CD4-positive, alpha-beta T cell (primary cell): ENCODE measurements around the gene GIPC2. TPM values are rescaled to one million over a fixed set of nuclear protein-coding genes. Genes with fewer than 3 reads are reported as not detected.

Experiments
- ATAC-seq: fragments of 200-7000 bp; cut with Tn5 transposase; one replicate; pipeline ENCODE4 v1.10.0; 2022; ENCODE audit warnings: mild to moderate bottlenecking; ENCODE audit not compliant: poor library complexity
- CTCF ChIA-PET: fragments of 350-600 bp; sonication (Branson Sonifier 250); formaldehyde crosslinking; loops from one replicate; lab custom pipeline; 2021; ENCODE audit warnings: antibody characterized with exemption, inconsistent platforms; lab: Charles Lee
- POLR2A ChIA-PET: fragments of 350-600 bp; sonication (Branson Sonifier 250); formaldehyde crosslinking; loops from one replicate; lab custom pipeline; 2021; ENCODE audit warnings: antibody characterized with exemption, inconsistent platforms; lab: Charles Lee
- DNase-seq, 14 experiments: peaks; one replicate each; pipeline ENCODE4 v3.0.0-alpha.2; 2013 to 2020; ENCODE audit warnings: mixed read lengths in 2 of 14
- H3K27ac ChIP-seq, 2 donors: one replicate each; pipeline versions ENCODE4 v1.5.1 to v1.7.0; 2013; ENCODE audit warnings: low read length in 2 of 2, low read depth in 1 of 2, mild to moderate bottlenecking in 1 of 2
- H3K27me3 ChIP-seq, 2 experiments: 1 replicate in 1 of 2; 2 replicates in 1 of 2; pipeline versions ENCODE4 v1.6.1 to v1.7.0; 2013; ENCODE audit warnings: low read length in 2 of 2, control low read depth in 1 of 2, mild to moderate bottlenecking in 1 of 2, moderate library complexity in 1 of 2; ENCODE audit not compliant: insufficient read depth in 2 of 2, control insufficient read depth in 1 of 2
- H3K36me3 ChIP-seq: one replicate; pipeline ENCODE4 v1.6.1; 2013; ENCODE audit warnings: low read length, control low read depth; ENCODE audit not compliant: insufficient read depth
- H3K4me1 ChIP-seq: one replicate; pipeline ENCODE4 v1.6.1; 2013; ENCODE audit warnings: low read length, control low read depth; ENCODE audit not compliant: insufficient read depth
- H3K4me3 ChIP-seq: one replicate; pipeline ENCODE4 v1.5.1; 2013; ENCODE audit warnings: mild to moderate bottlenecking, low read length, moderate library complexity
- H3K9me3 ChIP-seq, 2 experiments: 1 replicate in 1 of 2; 2 replicates in 1 of 2; pipeline versions ENCODE4 v1.6.1 to v1.7.0; 2013; ENCODE audit warnings: low read length in 2 of 2, mild to moderate bottlenecking in 2 of 2, control low read depth in 1 of 2, moderate library complexity in 1 of 2; ENCODE audit not compliant: control insufficient read depth in 1 of 2, insufficient read depth in 1 of 2
- H3K27ac Mint-ChIP-seq: one replicate; pipeline ENCODE4 v1.8.0; 2020; ENCODE audit warnings: mixed read lengths
- H3K27me3 Mint-ChIP-seq: one replicate; pipeline ENCODE4 v1.8.0; 2021; ENCODE audit warnings: mixed read lengths
- H3K36me3 Mint-ChIP-seq: one replicate; pipeline ENCODE4 v1.8.0; 2021; ENCODE audit warnings: low read depth, mixed read lengths
- H3K4me1 Mint-ChIP-seq: one replicate; pipeline ENCODE4 v1.8.0; 2021; ENCODE audit warnings: low read depth, mixed read lengths
- H3K4me3 Mint-ChIP-seq: one replicate; pipeline ENCODE4 v1.8.0; 2020; ENCODE audit warnings: mild to moderate bottlenecking, mixed read lengths
- H3K9me3 Mint-ChIP-seq: one replicate; pipeline ENCODE4 v1.8.0; 2020; ENCODE audit warnings: mixed read lengths
- intact Hi-C, 2 experiments: fragments of 100-400 bp; cut with DNase I in 1 of 2; cut with micrococcal nuclease in 1 of 2; formaldehyde crosslinking; loops; one replicate each; pipeline versions ENCODE4 v1.15.1 to v1.9.0; 2023 to 2025; cut with DNase I, micrococcal nuclease
- total RNA-seq, 174 experiments: library from RNA in 2 of 174; stranded (reverse) in 2 of 174; gene quantifications; one replicate each; pipeline ENCODE4 v1.2.3 and lab custom pipeline; 2021 to 2026
- TF ChIP-seq, protein P1 (sequence below): fragments of 200-600 bp; IDR thresholded peaks from one replicate; pipeline ENCODE4 v1.8.0; 2022; ENCODE audit warnings: antibody characterized with exemption, mild to moderate bottlenecking

GIPC2 gene
- total RNA-seq, 2 experiments from 2014 or later, result not detected

DNA sequence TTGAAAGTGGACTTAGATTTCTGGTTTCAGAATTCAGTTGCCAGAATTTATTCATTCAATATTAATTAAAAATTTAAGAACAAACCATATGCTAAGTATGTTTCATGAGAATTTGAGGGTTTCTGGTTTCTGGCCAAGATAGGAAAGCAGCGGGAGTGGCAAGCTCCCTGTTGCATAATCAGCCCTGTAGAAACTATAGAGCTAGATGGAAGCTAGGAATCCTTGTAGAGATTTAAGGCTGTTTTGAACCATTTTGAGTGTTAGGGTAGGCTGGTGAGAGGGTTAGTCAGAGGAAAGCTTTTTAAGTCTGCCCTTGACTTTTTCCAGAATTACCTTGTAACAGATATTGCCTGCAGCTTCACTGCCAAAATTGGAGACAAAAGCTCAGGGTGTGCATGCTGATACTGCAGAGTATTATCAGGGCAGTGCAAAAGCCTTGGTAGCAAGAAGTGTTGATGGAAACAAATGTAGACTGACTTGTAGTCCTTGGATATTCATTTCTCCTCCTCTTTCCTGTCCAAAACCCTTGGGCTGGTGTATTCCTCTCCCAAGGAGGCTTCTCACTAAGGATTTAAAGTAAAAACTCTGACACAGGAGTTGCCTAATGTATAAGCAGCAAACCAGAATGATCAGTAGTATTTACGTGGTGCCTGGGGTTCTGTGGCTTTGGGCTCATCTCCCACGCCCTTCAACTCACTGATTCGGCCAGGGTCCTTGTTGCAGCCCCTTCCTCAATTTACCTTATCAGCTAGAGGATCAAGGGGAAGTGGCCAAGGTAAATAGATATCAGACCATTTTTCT is 12.6 kb upstream of the GIPC2 start:
- TF ChIP-seq, protein P1, sequence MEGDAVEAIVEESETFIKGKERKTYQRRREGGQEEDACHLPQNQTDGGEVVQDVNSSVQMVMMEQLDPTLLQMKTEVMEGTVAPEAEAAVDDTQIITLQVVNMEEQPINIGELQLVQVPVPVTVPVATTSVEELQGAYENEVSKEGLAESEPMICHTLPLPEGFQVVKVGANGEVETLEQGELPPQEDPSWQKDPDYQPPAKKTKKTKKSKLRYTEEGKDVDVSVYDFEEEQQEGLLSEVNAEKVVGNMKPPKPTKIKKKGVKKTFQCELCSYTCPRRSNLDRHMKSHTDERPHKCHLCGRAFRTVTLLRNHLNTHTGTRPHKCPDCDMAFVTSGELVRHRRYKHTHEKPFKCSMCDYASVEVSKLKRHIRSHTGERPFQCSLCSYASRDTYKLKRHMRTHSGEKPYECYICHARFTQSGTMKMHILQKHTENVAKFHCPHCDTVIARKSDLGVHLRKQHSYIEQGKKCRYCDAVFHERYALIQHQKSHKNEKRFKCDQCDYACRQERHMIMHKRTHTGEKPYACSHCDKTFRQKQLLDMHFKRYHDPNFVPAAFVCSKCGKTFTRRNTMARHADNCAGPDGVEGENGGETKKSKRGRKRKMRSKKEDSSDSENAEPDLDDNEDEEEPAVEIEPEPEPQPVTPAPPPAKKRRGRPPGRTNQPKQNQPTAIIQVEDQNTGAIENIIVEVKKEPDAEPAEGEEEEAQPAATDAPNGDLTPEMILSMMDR, result no peak
- no peaks in the 10 kb centered on the region for H3K27me3 ChIP-seq
- intact Hi-C loops, result no loop called here
- DNase-seq (no peak), ATAC-seq (no peak)
- no peaks in the 10 kb centered on the region for H3K9me3 ChIP-seq
- ChIA-PET CTCF (interaction anchor here (1.0 kb wide), 1 partner anchor 10 kb away, joined by 3 read pairs; no protein-coding TSS in a partner anchor), POLR2A (no interaction called here)
- H3K4me3 Mint-ChIP-seq, result no peak overlapping the region
- H3K9me3 Mint-ChIP-seq, result no peaks in the 10 kb centered on the region
- peaks cover 28% of the 10 kb centered on the region for H3K27me3 Mint-ChIP-seq
- H3K36me3 ChIP-seq, result no peaks in the 10 kb centered on the region
- H3K27ac ChIP-seq, result no peak overlapping the region
- H3K36me3 Mint-ChIP-seq, result no peaks in the 10 kb centered on the region
- no peaks in the 10 kb centered on the region for H3K4me1 ChIP-seq
- H3K4me3 ChIP-seq, result no peak overlapping the region
- H3K27ac Mint-ChIP-seq, result no peak overlapping the region
- H3K4me1 Mint-ChIP-seq, result no peaks in the 10 kb centered on the region

DNA sequence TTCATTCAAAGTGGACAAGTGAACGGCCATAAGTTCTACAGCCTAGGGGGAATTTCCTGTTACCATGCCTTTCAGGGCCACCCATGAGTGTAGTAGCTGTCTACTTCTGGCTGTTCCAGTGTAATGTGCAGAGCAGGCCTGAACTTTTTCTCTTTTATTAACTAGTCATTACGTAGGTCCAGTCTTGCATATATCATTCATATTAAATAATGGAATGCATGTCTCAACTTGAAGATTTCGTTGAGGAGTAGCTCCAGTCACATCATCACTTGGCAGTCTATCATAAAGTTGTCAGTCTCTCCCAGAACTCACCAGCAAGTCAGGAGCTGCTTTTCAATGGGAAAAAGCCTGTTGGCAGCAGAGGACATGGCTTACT is 12.0 kb upstream of the GIPC2 start:
- H3K27me3 ChIP-seq, result no peaks in the 10 kb centered on the region
- intact Hi-C loops, result no loop called here
- no peak overlapping the region for H3K27ac Mint-ChIP-seq
- no peak overlapping the region for H3K27ac ChIP-seq
- no peak overlapping the region for H3K4me3 ChIP-seq
- DNase-seq, result no peak
- peaks cover 32% of the 10 kb centered on the region for H3K27me3 Mint-ChIP-seq
- H3K4me3 Mint-ChIP-seq, result no peak overlapping the region
- H3K4me1 ChIP-seq, result no peaks in the 10 kb centered on the region
- H3K4me1 Mint-ChIP-seq, result no peaks in the 10 kb centered on the region
- no peaks in the 10 kb centered on the region for H3K36me3 ChIP-seq
- H3K9me3 Mint-ChIP-seq, result no peaks in the 10 kb centered on the region
- POLR2A ChIA-PET, result no interaction called here
- CTCF ChIA-PET, result interaction anchor here (1.0 kb wide), 1 partner anchor 11 kb away, joined by 3 read pairs; no protein-coding TSS in a partner anchor
- H3K9me3 ChIP-seq, result no peaks in the 10 kb centered on the region
- H3K36me3 Mint-ChIP-seq, result no peaks in the 10 kb centered on the region
- TF ChIP-seq, protein P1, result no peak
- ATAC-seq, result no peak

DNA sequence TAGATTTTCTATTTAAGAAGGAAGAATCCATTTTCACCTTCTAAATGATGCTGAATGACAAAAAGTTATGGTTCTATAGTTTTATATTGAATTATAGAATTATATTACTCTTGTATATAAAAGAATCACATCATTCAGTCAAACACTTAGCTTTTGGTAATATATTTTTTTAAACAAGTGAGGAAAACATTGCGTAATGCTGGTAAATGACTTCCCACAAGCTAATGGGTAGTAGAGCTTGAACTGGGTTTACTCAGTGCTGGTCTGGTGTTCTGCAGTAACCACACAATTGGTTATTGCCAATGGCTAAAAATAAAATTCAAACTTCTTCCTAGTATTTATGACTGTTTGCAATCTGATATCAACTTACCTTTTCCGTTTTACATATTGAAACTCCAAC is 10.6 kb upstream of the GIPC2 start:
- H3K27ac ChIP-seq, result no peak overlapping the region
- POLR2A ChIA-PET, result no interaction called here
- Mint-ChIP-seq H3K27ac (no peak overlapping the region), H3K36me3 (no peaks in the 10 kb centered on the region), H3K9me3 (no peaks in the 10 kb centered on the region), H3K4me3 (no peak overlapping the region), H3K4me1 (no peaks in the 10 kb centered on the region), H3K27me3 (peaks cover 32% of the 10 kb centered on the region)
- no peak for DNase-seq
- TF ChIP-seq, protein P1, result no peak
- CTCF ChIA-PET, result no interaction called here
- H3K9me3 ChIP-seq, result no peaks in the 10 kb centered on the region
- H3K27me3 ChIP-seq, result no peaks in the 10 kb centered on the region
- intact Hi-C loops, result no loop called here
- no peak overlapping the region for H3K4me3 ChIP-seq
- no peak for ATAC-seq
- H3K4me1 ChIP-seq, result no peaks in the 10 kb centered on the region
- H3K36me3 ChIP-seq, result no peaks in the 10 kb centered on the region
